ENCODE measurements around the gene NFASC. TPM values are rescaled to one million over a fixed set of nuclear protein-coding genes. Genes with fewer than 3 reads are reported as not detected.
A peak's percentile ranks its signal among the peaks of the same experiment; 100 is the strongest.

The NFASC gene
- total and polyA plus RNA-seq, 2 experiments from 2014 or later, result 46.3 to 54.7 TPM

- no peaks in the 10 kb centered on the region for H3K9me2 ChIP-seq (ENCODE audit: insufficient read depth)
- H2AFZ ChIP-seq, result no peak overlapping the region
- in situ Hi-C loops (cut with MboI), result no loop called here
- H3F3A ChIP-seq (ENCODE audit: insufficient read depth), result no peaks in the 10 kb centered on the region
- no peak overlapping the region for H3K27ac ChIP-seq
- H3K4me1 ChIP-seq (ENCODE audit: insufficient read depth), result no peaks in the 10 kb centered on the region
- H3K79me2 ChIP-seq (ENCODE audit: insufficient read depth), result no peaks in the 10 kb centered on the region
- H3K27me3 ChIP-seq (replicated peaks; ENCODE audit: insufficient read depth), result no peaks in the 10 kb centered on the region
- no peak overlapping the region for H3K4me2 ChIP-seq (ENCODE audit: unreplicated experiment)
- H4K20me1 ChIP-seq (ENCODE audit: insufficient read depth), result no peaks in the 10 kb centered on the region
- H3K9me3 ChIP-seq (ENCODE audit: low read depth), result no peaks in the 10 kb centered on the region
- H3K36me3 ChIP-seq (ENCODE audit: low read depth), result no peaks in the 10 kb centered on the region
- DNase-seq, result peak; percentile 45
- WGBS, 2 experiments (ENCODE audit: low coverage in 1 of 2, low lambda C conversion rate in 2 of 2, missing lambda C conversion rate in 2 of 2), result 80 to 81% methylated on average over 13 of the region's 13 CpGs
- TF ChIP-seq EZH2 (IDR thresholded peaks at IDR 0.05; ENCODE audit: insufficient read depth, poor library complexity, severe bottlenecking) (no peak), EZH2phosphoT487 (IDR thresholded peaks at IDR 0.05; ENCODE audit: insufficient read depth, low read depth) (no peak)
- no peak overlapping the region for H3K9ac ChIP-seq
- H3K4me3 ChIP-seq, result no peak overlapping the region
Observed at GRCh38 chr1:205012391-205013140, 141.9 kb downstream of the NFASC start.

DNA sequence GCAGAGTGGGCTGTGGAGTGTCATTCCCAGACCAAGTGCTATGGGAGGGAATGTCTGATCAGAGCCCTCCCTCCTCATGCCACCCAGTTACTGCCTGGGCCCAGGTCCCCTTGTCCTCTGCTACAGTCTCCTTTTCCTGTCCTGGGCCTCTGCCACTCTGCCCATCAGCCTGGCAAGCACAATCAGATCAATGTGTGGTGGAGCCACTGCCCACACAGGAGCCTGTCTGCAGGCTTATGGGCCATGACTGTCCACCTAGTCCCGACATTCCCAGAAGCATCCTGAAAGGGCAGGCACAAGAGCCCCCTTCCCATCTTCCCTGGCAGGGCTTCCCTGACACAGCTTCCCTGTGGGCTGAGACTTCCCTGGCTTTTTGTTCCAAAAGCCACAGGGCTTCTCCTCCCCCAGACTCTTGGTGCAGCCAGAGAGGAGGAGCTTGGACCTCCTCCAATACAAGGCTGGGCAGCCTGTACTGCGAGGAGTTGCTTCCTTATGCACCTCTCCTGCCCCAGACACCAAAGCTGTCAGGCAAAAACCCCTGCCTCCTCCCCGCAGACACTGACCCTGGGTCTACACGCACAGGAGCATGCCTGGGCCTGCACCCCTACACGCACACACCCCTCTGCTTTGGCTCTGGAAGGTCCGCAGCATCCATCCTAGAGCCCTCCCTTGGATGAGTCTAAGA is 143.2 kb downstream of the NFASC start:
- in situ Hi-C loops (cut with MboI), result no loop called here
- no peaks in the 10 kb centered on the region for H3F3A ChIP-seq (ENCODE audit: insufficient read depth)
- H3K4me2 ChIP-seq (ENCODE audit: unreplicated experiment), result no peak overlapping the region
- H3K27ac ChIP-seq, result no peak overlapping the region
- no peaks in the 10 kb centered on the region for H3K9me3 ChIP-seq (ENCODE audit: low read depth)
- no peak overlapping the region for H2AFZ ChIP-seq
- H3K4me1 ChIP-seq (ENCODE audit: insufficient read depth), result no peaks in the 10 kb centered on the region
- DNase-seq, result peak; percentile 35
- H3K36me3 ChIP-seq (ENCODE audit: low read depth), result no peaks in the 10 kb centered on the region
- WGBS, 2 experiments (ENCODE audit: low coverage in 1 of 2, low lambda C conversion rate in 2 of 2, missing lambda C conversion rate in 2 of 2), result 46 to 54% methylated on average over 6 of the region's 6 CpGs
- H3K4me3 ChIP-seq, result no peak overlapping the region
- H3K9ac ChIP-seq, result no peak overlapping the region
- H3K9me2 ChIP-seq (ENCODE audit: insufficient read depth), result no peaks in the 10 kb centered on the region
- no peaks in the 10 kb centered on the region for H4K20me1 ChIP-seq (ENCODE audit: insufficient read depth)
- TF ChIP-seq EZH2phosphoT487 (IDR thresholded peaks at IDR 0.05; ENCODE audit: insufficient read depth, low read depth) (no peak), EZH2 (IDR thresholded peaks at IDR 0.05; ENCODE audit: insufficient read depth, poor library complexity, severe bottlenecking) (no peak)
- H3K27me3 ChIP-seq (replicated peaks; ENCODE audit: insufficient read depth), result no peaks in the 10 kb centered on the region
- H3K79me2 ChIP-seq (ENCODE audit: insufficient read depth), result no peaks in the 10 kb centered on the region

GRCh38 chr1:205014783-205015182 is 144.1 kb downstream of the NFASC start:
- H3K27me3 ChIP-seq (replicated peaks; ENCODE audit: insufficient read depth), result no peaks in the 10 kb centered on the region
- no peaks in the 10 kb centered on the region for H3F3A ChIP-seq (ENCODE audit: insufficient read depth)
- no peaks in the 10 kb centered on the region for H3K36me3 ChIP-seq (ENCODE audit: low read depth)
- in situ Hi-C loops (cut with MboI), result no loop called here
- no peak overlapping the region for H2AFZ ChIP-seq
- H3K9me3 ChIP-seq (ENCODE audit: low read depth), result no peaks in the 10 kb centered on the region
- WGBS, 2 experiments (ENCODE audit: low coverage in 1 of 2, low lambda C conversion rate in 2 of 2, missing lambda C conversion rate in 2 of 2), result 75 to 81% methylated on average over 10 of the region's 10 CpGs
- no peak for TF ChIP-seq EZH2 (IDR thresholded peaks at IDR 0.05; ENCODE audit: insufficient read depth, poor library complexity, severe bottlenecking)
- no peak for TF ChIP-seq EZH2phosphoT487 (IDR thresholded peaks at IDR 0.05; ENCODE audit: insufficient read depth, low read depth)
- H4K20me1 ChIP-seq (ENCODE audit: insufficient read depth), result no peaks in the 10 kb centered on the region
- no peak for DNase-seq
- H3K4me1 ChIP-seq (ENCODE audit: insufficient read depth), result no peaks in the 10 kb centered on the region
- no peaks in the 10 kb centered on the region for H3K9me2 ChIP-seq (ENCODE audit: insufficient read depth)
- H3K4me3 ChIP-seq, result no peak overlapping the region
- no peaks in the 10 kb centered on the region for H3K79me2 ChIP-seq (ENCODE audit: insufficient read depth)
- H3K9ac ChIP-seq, result no peak overlapping the region
- H3K4me2 ChIP-seq (ENCODE audit: unreplicated experiment), result no peak overlapping the region
- H3K27ac ChIP-seq, result no peak overlapping the region

- TF ChIP-seq EZH2phosphoT487 (IDR thresholded peaks at IDR 0.05; ENCODE audit: insufficient read depth, low read depth), result no peak
- TF ChIP-seq EZH2 (IDR thresholded peaks at IDR 0.05; ENCODE audit: insufficient read depth, poor library complexity, severe bottlenecking), result no peak
- no peaks in the 10 kb centered on the region for H3K79me2 ChIP-seq (ENCODE audit: insufficient read depth)
- H2AFZ ChIP-seq, result no peak overlapping the region
- H3K9me3 ChIP-seq (ENCODE audit: low read depth), result no peaks in the 10 kb centered on the region
- DNase-seq, result no peak
- H4K20me1 ChIP-seq (ENCODE audit: insufficient read depth), result no peaks in the 10 kb centered on the region
- 67 to 82% methylated on average over 8 to 9 of the region's 9 CpGs for WGBS, 2 experiments (ENCODE audit: low coverage in 1 of 2, low lambda C conversion rate in 2 of 2, missing lambda C conversion rate in 2 of 2)
- no peaks in the 10 kb centered on the region for H3F3A ChIP-seq (ENCODE audit: insufficient read depth)
- no peak overlapping the region for H3K4me3 ChIP-seq
- no peaks in the 10 kb centered on the region for H3K4me1 ChIP-seq (ENCODE audit: insufficient read depth)
- in situ Hi-C loops (cut with MboI), result no loop called here
- H3K27me3 ChIP-seq (replicated peaks; ENCODE audit: insufficient read depth), result no peaks in the 10 kb centered on the region
- H3K9me2 ChIP-seq (ENCODE audit: insufficient read depth), result no peaks in the 10 kb centered on the region
- no peaks in the 10 kb centered on the region for H3K36me3 ChIP-seq (ENCODE audit: low read depth)
- H3K4me2 ChIP-seq (ENCODE audit: unreplicated experiment), result no peak overlapping the region
- H3K27ac ChIP-seq, result no peak overlapping the region
- no peak overlapping the region for H3K9ac ChIP-seq
Observed at GRCh38 chr1:205015241-205015640, 144.6 kb downstream of the NFASC start.

Data from GM23248 (cell line).